MM.1S (cell line): ENCODE measurements around the gene IRGQ.

ENCODE experiments used
- DNase-seq: peaks from one replicate; pipeline ENCODE4 v3.0.0-alpha.2; 2015
- H2AFZ ChIP-seq: fragments of 300-600 bp; sonication (generic); 2 replicates; pipeline ENCODE4 v1.6.0; 2016; ENCODE audit warnings: antibody characterized with exemption, low read length
- H3F3A ChIP-seq: fragments of 300-600 bp; sonication (generic); 2 replicates; pipeline ENCODE4 v1.6.1; 2016; ENCODE audit warnings: mild to moderate bottlenecking, antibody characterized with exemption, low read length, moderate library complexity, mixed read lengths; ENCODE audit not compliant: insufficient read depth
- H3K27ac ChIP-seq: fragments of 300-600 bp; sonication (generic); 2 replicates; pipeline ENCODE4 v1.5.1; 2016; ENCODE audit warnings: mild to moderate bottlenecking, low read length
- H3K27me3 ChIP-seq: fragments of 300-600 bp; sonication (generic); replicated peaks from 2 replicates; pipeline ENCODE4 v1.6.0; 2016; ENCODE audit warnings: low read length; ENCODE audit not compliant: insufficient read depth
- H3K36me3 ChIP-seq: fragments of 300-600 bp; sonication (generic); replicated peaks from 2 replicates; pipeline ENCODE4 v1.6.1; 2016; ENCODE audit warnings: mild to moderate bottlenecking, low read length, mixed read lengths; ENCODE audit not compliant: insufficient read depth
- H3K4me1 ChIP-seq: fragments of 300-600 bp; sonication (generic); 2 replicates; pipeline ENCODE4 v1.6.1; 2016; ENCODE audit warnings: low read length, mixed read lengths
- H3K4me2 ChIP-seq: fragments of 300-600 bp; sonication (generic); 2 replicates; pipeline ENCODE4 v1.6.0; 2016; ENCODE audit warnings: low read depth, low read length
- H3K4me3 ChIP-seq: fragments of 300-600 bp; sonication (generic); 2 replicates; pipeline ENCODE4 v1.5.1; 2016; ENCODE audit warnings: low read length, mixed read lengths
- H3K79me2 ChIP-seq: fragments of 300-600 bp; sonication (generic); 2 replicates; pipeline ENCODE4 v1.6.1; 2016; ENCODE audit warnings: mixed run types, low read length, mixed read lengths
- H3K9ac ChIP-seq: fragments of 300-600 bp; sonication (generic); 2 replicates; pipeline ENCODE4 v1.6.1; 2016; ENCODE audit warnings: low read length, mixed read lengths
- H3K9me2 ChIP-seq: fragments of 300-600 bp; sonication (generic); replicated peaks from 2 replicates; pipeline ENCODE4 v1.6.1; 2016; ENCODE audit warnings: mild to moderate bottlenecking, low read length, mixed read lengths; ENCODE audit not compliant: insufficient read depth
- H3K9me3 ChIP-seq: fragments of 300-600 bp; sonication (generic); replicated peaks from 2 replicates; pipeline ENCODE4 v1.6.1; 2016; ENCODE audit warnings: mild to moderate bottlenecking, low read length, mixed read lengths; ENCODE audit not compliant: insufficient read depth
- H4K20me1 ChIP-seq: fragments of 300-600 bp; sonication (generic); 2 replicates; pipeline ENCODE4 v1.6.1; 2016; ENCODE audit warnings: mild to moderate bottlenecking, low read length, moderate library complexity, mixed read lengths; ENCODE audit not compliant: insufficient read depth
- CTCF ChIP-seq: fragments of 300-600 bp; sonication (generic); IDR thresholded peaks from 2 replicates; pipeline ENCODE4 v1.5.1; 2016; ENCODE audit warnings: antibody characterized with exemption, low read length, mixed read lengths
- EZH2 ChIP-seq: fragments of 300-600 bp; sonication (generic); optimal IDR thresholded peaks from 2 replicates; pipeline ENCODE3; 2017; ENCODE audit warnings: low read depth, mild to moderate bottlenecking, antibody characterized with exemption, low read length, mixed read lengths
- EZH2phosphoT487 ChIP-seq: fragments of 300-600 bp; sonication (generic); IDR thresholded peaks from 2 replicates; pipeline ENCODE4 v1.6.1; 2018; ENCODE audit warnings: antibody characterized with exemption, low read length

IRGQ gene

GRCh38 chr19:43582495-43582894 is 13.4 kb downstream of the IRGQ start:
- no peak for TF ChIP-seq EZH2phosphoT487
- no peak for TF ChIP-seq CTCF
- TF ChIP-seq EZH2, result no peak
- no peak overlapping the region for H3K4me2 ChIP-seq
- H2AFZ ChIP-seq, result no peak overlapping the region
- H3K9ac ChIP-seq, result no peak overlapping the region
- H3K27ac ChIP-seq, result no peak overlapping the region
- H3K4me1 ChIP-seq, result no peaks in the 10 kb centered on the region
- no peaks in the 10 kb centered on the region for H3K79me2 ChIP-seq
- no peaks in the 10 kb centered on the region for H4K20me1 ChIP-seq
- H3K27me3 ChIP-seq, result peaks cover 9% of the 10 kb centered on the region; the same call in 1 of the 2 replicates
- no peaks in the 10 kb centered on the region for H3K9me3 ChIP-seq
- H3K9me2 ChIP-seq, result no peaks in the 10 kb centered on the region
- H3F3A ChIP-seq, result no peaks in the 10 kb centered on the region
- H3K4me3 ChIP-seq, result no peak overlapping the region
- no peak for DNase-seq
- no peaks in the 10 kb centered on the region for H3K36me3 ChIP-seq

- Histone ChIP-seq H4K20me1 (no peaks in the 10 kb centered on the region), H3K79me2 (no peaks in the 10 kb centered on the region), H2AFZ (no peak overlapping the region), H3K27me3 (peaks cover 16% of the 10 kb centered on the region; the same call in 1 of the 2 replicates), H3K4me1 (no peaks in the 10 kb centered on the region), H3K9me3 (no peaks in the 10 kb centered on the region), H3K4me3 (no peak overlapping the region), H3K9ac (no peak overlapping the region), H3K27ac (no peak overlapping the region), H3K9me2 (no peaks in the 10 kb centered on the region), H3K36me3 (no peaks in the 10 kb centered on the region), H3F3A (no peaks in the 10 kb centered on the region), H3K4me2 (no peak overlapping the region)
- DNase-seq, result no peak
- TF ChIP-seq EZH2phosphoT487, result no peak
- no peak for TF ChIP-seq CTCF
- TF ChIP-seq EZH2, result no peak
These were observed 14.5 kb downstream of the IRGQ start for GRCh38 chr19:43581467-43581866.

- no peak overlapping the region for H3K27ac ChIP-seq
- no peak overlapping the region for H3K4me3 ChIP-seq
- DNase-seq, result no peak
- peaks cover 19% of the 10 kb centered on the region; the same call in 1 of the 2 replicates for H3K27me3 ChIP-seq
- no peak overlapping the region for H3K9ac ChIP-seq
- no peak for TF ChIP-seq EZH2
- TF ChIP-seq CTCF, result no peak
- no peak for TF ChIP-seq EZH2phosphoT487
- no peaks in the 10 kb centered on the region for H3K36me3 ChIP-seq
- H3K79me2 ChIP-seq, result peaks cover 11% of the 10 kb centered on the region
- H4K20me1 ChIP-seq, result no peaks in the 10 kb centered on the region
- no peaks in the 10 kb centered on the region for H3K9me2 ChIP-seq
- H3K4me2 ChIP-seq, result no peak overlapping the region
- H3F3A ChIP-seq, result no peaks in the 10 kb centered on the region
- peaks cover 4% of the 10 kb centered on the region; the same call in 1 of the 2 replicates for H3K4me1 ChIP-seq
- H2AFZ ChIP-seq, result no peak overlapping the region
- no peaks in the 10 kb centered on the region for H3K9me3 ChIP-seq
These were observed 17.1 kb downstream of the IRGQ start for GRCh38 chr19:43578787-43579186.
